GM18867 (cell line): ENCODE results near the gene ATP8B3.

ENCODE experiments used
- ATAC-seq: cut with Tn5 transposase; IDR thresholded peaks from one replicate; pipeline ENCODE4 v1.9.1; 2021; ENCODE audit warnings: mild to moderate bottlenecking, moderate library complexity; ENCODE audit not compliant: unreplicated experiment

ATP8B3 gene

DNA sequence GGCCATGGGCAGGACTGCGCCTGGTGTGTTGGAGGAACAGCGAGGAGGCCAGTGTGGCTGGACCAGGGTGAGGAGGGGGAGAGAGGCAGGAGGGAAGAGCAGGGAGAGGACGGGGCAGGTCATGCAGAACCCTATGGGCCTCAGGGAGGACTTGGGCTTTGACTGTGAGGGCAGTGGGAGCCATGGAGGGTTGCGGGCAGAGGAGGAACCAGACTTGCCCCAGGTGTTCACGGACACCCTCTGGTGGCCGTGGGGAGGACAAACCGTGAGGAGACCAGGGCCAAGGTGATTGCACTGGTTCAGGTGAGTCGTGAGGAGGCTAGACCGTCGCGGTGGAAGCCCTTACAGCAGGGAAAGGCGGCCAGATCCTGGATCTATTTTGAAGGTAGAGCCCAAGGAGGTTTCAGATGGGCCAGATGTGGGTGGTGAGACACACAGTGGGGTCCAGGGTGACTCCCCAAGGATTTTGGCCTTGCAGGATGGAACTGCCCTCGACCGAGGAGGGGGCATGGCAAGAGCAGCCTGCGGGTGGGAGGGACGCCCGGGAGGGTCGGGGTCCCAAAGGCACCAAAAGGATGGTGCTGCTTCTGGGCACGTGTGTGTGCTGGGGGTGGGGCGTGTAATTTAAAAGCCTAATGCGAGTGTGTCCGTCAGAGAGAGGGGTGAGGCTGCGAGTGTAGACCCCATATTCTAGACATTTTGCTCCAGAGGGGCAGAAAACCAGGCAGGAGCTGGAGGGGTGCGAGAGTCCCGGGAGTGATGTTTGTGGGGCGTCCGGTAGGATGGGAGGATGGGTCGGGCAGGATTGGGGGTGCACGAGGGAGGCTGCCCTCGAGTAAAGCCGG lies 39.0 kb upstream of the ATP8B3 start:
- ATAC-seq: no peak

GRCh38 chr19:1849886-1850398 lies 37.9 kb upstream of the ATP8B3 start:
- ATAC-seq: no peak

- ATAC-seq: no peak
Measured at GRCh38 chr19:1849132-1849474, 37.0 kb upstream of the ATP8B3 start.

DNA sequence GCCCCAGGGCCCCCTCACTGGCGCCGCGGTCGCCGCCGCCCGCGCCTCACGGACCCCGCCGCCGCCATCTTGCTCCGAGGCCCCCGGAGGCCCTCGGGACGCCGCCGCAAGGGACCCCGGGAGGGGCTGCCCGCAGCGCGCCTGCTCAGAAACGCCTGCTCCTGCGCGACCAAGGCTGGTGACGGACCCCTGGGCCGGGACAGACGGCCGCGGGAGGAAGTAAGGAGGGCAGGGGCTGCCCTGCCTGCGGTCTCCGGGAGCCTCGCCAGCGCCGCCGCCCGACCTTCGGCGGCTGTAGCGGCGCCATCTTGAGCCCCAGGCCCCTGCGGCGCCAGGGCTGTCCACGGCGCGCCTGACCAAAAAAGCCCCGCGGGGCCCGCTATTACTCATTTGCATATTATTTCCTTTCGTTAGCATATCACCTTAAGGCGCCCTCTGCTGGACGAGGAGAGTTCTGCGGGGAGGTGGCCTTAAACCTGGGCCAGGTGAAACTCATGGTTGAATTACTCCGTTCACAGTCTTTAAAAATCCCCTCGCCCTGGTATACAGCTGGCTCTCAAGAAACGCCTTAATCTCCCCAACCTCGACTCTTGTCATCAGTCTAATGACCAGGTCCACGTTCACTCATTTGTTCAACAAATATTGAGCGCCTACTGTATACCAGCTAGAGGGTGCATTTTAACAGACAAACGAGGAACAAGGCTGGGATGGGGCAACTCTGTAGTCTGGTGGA lies 36.5 kb upstream of the ATP8B3 start, which contains the start of gene REXO1:
TSS of gene REXO1 (minus strand) at position 85 of the 733 bp plus-strand sequence. CDS start 125 bp downstream, outside the sequence.
- peak; percentile 63 for ATAC-seq

DNA sequence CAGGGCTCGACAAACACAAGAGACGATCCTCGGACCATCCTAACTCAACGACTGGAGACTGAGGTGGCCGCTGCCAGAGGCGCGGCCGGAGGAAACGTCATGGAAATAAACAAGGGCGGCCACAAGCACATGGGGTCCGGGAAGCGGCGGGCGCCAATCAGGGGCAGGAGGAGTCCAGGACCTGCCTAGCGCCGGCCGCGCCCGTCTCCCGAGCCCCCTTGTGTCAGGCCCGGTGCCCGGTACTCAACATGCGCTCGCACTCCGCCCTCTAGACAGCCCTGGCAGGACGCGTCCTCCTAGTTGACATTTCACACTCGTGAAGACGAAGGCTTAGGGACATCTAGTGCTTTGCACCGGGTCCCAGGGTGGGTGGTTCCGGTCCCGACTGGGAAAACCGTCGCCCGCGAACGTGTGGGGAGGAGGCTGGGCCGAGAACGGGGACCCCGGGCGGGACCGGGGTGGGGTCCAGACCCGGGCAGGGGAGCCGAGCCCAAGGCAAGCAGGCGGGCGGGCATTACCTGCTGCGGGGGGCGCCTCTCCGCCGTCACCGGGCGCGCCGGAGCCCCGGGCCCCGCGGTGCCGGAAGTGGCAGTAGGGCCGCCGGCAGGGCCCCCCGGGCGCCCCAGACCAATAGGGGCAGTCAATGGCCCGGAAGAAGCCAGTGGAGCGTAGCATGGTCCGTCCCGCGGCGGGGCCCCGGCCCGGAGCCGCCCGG lies 35.8 kb upstream of the ATP8B3 start:
- ATAC-seq: peak; percentile 10

GRCh38 chr19:1847348-1847683 lies 35.2 kb upstream of the ATP8B3 start:
- no peak for ATAC-seq

DNA sequence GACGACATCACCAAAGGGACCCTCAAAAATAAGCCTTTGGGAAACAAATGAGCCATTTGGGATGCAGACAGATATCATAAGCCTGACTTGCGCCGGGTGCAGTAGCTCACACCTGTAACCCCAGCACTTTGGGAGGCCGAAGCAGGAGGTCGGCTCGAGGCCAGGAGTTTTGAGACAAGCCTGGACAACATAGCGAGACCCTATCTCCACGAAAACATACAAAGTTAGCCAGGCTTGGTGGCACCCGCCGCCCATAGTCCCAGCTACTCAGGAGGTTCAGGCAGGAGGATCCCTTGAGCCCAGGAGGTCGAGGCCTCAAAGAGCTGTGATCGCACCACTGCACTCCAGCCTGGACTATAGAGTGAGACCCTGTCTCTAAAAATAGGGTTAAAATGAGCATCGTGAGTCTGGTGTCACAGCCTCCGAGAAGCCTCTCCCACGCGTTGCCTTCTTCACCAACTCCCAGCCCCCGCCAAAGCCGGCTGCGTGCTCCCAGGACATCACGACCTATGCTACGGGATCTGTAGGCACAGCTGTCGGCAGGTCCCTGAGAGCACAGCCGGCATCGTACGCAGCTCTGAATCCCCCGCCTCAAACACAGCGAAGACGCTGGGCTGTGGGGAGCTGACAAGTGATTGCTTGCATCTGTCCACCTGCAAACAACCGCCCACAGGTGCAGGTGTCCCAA lies 34.6 kb upstream of the ATP8B3 start:
- ATAC-seq: no peak

DNA sequence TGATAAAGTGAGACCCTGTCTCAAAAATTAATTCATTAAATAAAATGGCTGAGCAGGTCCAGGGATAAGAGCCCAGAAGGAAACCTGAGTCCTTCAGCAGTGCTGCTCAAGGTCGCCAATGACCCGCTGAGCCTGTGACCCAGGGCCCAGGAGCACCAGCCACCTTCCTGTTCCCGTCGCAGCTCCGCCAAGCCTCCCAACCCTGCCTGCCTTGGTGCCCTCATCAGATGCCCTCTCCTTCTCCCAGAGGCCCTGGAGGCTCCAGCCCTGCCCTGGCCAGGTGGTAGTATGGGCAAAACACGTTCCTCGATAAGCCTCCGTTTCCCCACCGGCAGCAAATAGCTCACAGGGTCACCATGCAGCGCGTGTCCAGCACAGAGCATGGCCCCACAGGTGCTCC lies 33.6 kb upstream of the ATP8B3 start:
- no peak for ATAC-seq

GRCh38 chr19:1845125-1845515 lies 33.0 kb upstream of the ATP8B3 start:
- ATAC-seq: no peak

DNA sequence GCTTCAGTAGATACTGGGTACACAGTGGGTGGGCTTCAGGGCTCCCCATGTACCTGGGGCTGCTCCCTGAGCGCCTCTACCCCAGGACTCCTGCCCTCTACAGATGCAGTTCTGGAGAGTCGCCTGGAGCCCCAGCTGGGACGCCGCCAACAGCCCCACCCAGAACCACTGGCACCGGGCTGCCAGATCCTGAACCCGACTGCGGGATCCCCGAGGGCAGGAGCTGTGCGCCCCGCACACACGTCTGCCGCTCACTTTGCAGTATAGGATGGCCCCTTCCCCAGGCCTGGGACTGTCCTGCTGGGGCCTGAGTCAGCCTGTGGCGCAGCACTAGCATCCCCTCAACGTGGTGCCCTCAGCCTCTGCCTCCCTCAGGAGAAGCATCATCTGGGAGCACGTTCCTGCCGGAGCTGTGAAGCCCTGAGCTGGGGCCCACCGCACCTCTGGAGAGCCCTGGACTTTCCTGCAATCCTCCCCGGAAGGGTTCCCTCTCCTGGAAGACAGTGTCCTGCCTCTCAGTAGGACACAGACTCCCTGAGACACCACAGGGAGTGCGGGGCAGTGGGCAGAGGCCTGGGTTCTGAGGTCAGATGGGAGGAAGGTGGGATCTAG lies 32.5 kb upstream of the ATP8B3 start:
- no peak for ATAC-seq

DNA sequence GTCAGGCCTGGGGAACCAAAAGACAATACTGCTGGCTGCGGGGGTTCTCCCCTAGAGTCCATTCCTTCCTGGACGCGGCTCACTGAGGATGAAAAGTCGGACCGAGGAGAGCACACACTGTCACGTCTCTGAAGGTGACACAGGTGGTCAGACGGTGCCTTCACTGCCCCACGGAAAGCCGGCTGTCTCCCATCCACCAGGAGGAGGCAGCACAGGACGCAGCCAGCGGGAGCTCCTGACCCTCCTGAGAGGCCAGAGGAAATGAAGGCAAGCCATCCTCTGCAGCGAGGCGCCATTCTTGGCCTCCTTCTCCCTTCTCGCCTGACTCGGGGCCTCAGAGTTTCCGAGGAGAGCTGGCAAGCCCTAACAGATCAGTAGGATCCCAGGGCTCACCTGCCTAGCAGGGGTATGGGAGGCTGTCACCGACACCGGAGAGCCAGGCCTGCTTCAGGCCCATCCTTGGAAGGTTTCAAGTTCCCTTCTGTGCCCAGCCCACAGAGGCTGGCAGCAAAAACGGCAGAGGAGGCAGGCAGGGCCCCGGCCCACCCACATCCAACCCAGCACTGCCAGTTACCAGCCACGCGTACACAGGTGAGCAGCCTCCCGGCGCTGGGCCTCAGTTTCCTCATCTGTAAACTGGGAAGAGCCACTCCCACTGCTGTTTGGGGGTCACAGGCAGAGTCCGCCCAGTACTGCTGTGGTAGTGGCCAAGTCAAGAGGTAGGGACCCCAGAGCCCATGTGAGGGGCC lies 31.7 kb upstream of the ATP8B3 start:
- no peak for ATAC-seq

GRCh38 chr19:1843116-1843515 lies 31.0 kb upstream of the ATP8B3 start:
- ATAC-seq: no peak

DNA sequence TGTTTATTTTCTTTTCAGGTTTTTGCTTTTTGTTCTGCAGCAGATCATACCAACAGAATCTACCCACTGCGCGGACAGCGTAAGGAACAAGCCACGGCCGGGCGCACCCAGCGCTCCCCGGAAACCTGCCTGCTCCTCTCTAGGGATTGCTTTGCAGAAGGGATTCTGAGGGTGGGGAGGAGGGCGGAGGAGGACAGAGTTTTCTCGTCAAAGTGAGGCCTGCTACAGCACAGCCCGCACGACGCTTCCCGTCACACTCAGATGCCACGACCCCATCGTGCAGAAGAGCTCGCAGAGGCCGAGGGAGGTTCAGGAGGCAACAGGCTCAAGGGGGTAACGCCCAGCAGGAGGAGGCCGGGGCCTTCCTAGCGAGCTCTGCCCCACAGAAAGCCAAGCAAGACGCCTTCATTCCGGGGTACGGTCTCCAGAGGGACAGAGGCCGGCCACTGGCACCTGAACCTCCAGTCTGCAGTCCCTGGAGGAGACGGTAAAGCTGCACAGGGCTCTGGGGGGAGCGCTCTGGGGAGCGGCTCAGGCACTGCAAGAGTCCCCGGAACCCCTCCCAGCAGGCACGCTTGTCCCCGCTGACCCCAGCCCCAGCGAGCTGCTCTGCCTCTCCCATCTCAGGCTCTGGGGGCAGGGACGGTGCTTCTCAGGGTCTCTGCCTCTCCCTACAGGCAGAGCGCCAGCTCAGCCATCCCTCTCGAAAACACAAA lies 29.3 kb upstream of the ATP8B3 start:
- no peak for ATAC-seq

DNA sequence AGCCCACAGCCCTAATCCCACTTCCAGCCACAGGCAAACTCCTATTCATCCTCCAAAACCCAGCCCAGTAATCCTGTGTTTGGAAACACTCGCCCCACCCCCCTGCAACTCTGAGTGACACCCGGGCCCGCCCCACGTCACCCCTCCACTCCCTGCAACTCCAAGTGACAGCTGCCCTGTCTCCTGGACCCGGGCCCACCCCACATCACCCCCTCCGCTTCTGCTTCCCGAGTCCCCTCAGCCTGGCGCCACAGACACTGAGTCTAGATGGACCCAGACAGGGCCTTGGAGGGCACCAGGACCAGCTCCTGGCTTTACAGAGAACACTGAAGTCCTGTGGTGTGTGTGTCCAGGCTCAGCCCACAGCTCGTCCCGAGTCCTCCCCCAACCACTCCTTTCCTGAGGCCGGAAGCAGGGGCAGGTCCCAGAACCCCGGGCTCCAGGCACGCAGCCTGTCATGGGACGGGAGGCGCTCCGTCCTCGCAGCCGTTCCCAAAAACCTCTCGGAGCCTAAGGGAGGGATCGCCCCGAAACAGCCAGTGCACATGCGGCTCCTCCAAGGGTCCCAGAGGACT lies 28.6 kb upstream of the ATP8B3 start:
- ATAC-seq: no peak

- no peak for ATAC-seq
Measured at GRCh38 chr19:1839658-1840540, 27.8 kb upstream of the ATP8B3 start.

DNA sequence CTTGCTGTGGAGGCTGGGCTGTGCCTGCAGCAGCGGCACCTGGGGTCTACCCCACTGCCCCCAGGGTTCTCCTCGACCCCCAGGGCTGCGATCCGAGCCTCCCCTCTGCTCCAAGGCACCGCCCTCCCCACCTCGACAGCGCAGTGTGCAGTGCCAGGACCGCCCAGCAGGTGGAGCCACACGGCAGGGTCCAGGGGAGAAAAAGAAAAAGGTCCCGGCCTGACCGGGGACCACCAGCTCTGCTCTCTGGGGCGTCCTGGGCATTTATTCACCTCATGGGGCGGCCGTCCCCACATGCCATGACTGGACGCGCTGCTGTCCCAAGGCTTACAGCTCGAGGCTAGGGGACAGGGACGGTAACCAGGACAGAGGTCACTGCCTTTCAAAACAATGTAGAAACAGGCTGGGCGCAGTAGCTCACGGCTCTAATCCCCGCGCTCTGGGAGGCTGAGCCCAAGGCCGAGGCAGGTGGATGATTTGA lies 25.6 kb upstream of the ATP8B3 start:
- ATAC-seq: no peak

DNA sequence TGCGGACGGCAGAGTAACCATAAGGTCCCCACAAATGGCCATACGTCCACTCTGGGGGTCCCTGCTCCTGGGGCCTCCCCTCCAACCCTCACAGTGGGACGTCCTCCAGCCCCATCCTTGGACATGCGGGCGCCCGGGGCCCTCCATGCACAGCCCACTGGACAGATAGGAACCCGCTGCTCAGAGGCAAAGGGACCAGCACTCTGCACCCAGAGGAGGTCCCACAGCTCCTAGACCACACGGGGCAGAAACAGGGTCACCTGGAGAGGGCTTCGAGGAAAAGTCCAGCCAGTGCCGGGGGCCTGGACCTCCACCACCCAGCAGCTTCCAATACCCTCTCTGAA lies 25.1 kb upstream of the ATP8B3 start:
- no peak for ATAC-seq
